ENCODE data around the gene UBTD2. TPM values are rescaled to one million over a fixed set of nuclear protein-coding genes. Genes with fewer than 3 reads are reported as not detected.

Gene UBTD2
- total and polyA plus RNA-seq, 8 donors: 16.2 to 114 (median 93.2) TPM

DNA sequence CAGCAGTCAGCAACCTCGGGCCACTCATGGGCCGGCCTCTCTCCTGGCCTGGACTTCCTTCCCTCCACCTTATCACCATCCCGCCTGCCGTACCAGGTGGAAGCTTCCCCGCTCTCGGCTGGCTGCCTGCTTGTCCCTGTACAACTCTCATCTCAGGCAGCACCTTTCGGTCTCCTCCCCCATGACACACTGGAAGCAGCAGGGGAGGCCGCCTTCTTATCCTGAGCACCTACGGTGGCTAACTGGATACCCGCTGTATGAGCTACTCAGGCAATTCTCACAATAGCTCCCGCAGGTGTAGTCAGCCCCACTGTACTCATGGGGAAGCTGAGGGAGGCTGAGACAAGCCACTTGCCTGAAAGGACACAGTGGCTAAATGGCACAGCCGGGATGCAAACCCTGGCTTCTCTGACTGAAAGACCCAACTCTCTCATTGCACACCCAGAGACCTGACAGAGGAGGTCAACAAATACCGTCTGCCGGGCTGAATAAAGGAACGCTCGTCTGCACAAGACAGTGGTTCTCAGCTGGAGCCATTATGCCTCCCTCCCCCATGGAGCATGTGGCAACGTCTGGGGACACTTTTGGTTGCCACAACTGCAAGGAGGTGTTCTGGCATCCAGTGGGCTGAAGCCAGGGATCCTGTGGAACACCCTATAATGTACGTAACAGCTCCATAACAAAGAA lies 105.1 kb downstream of the UBTD2 start:
- H3K4me3 ChIP-seq: peak overlapping the region in 1 of 2 donors; percentile 19
- TF ChIP-seq, protein P1, sequence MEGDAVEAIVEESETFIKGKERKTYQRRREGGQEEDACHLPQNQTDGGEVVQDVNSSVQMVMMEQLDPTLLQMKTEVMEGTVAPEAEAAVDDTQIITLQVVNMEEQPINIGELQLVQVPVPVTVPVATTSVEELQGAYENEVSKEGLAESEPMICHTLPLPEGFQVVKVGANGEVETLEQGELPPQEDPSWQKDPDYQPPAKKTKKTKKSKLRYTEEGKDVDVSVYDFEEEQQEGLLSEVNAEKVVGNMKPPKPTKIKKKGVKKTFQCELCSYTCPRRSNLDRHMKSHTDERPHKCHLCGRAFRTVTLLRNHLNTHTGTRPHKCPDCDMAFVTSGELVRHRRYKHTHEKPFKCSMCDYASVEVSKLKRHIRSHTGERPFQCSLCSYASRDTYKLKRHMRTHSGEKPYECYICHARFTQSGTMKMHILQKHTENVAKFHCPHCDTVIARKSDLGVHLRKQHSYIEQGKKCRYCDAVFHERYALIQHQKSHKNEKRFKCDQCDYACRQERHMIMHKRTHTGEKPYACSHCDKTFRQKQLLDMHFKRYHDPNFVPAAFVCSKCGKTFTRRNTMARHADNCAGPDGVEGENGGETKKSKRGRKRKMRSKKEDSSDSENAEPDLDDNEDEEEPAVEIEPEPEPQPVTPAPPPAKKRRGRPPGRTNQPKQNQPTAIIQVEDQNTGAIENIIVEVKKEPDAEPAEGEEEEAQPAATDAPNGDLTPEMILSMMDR (IDR thresholded peaks at IDR 0.05): no peak
- H3K4me1 ChIP-seq: peaks cover 8 to 100% of the 10 kb centered on the region in 2 donors
- intact Hi-C loops (cut with DNase I): no loop called here
- ATAC-seq (no peak), DNase-seq (no peak)
- peaks cover 0 to 7% of the 10 kb centered on the region in 2 donors for H3K36me3 ChIP-seq
- H3K27me3 ChIP-seq: no peaks in the 10 kb centered on the region
- H3K27ac ChIP-seq: peak overlapping the region; percentile 50 to 94
- H3K9me3 ChIP-seq: no peaks in the 10 kb centered on the region

GRCh38 chr5:172177176-172177575 lies 106.4 kb downstream of the UBTD2 start:
- Histone ChIP-seq H3K27ac (peak overlapping the region in 1 of 2 donors; percentile 94), H3K27me3 (no peaks in the 10 kb centered on the region), H3K4me3 (no peak overlapping the region), H3K36me3 (peaks cover 0 to 1% of the 10 kb centered on the region in 2 donors), H3K4me1 (peaks cover 8 to 100% of the 10 kb centered on the region in 2 donors), H3K9me3 (no peaks in the 10 kb centered on the region)
- TF ChIP-seq, protein P1 (IDR thresholded peaks at IDR 0.05): no peak
- DNase-seq (no peak), ATAC-seq (no peak)
- intact Hi-C loops (cut with DNase I): no loop called here

- no peaks in the 10 kb centered on the region for H3K9me3 ChIP-seq
- intact Hi-C loops (cut with DNase I): no loop called here
- DNase-seq: peak in 2 of 4 donors; percentile 83 to 93
- peak overlapping the region in 1 of 2 donors; percentile 37 for H3K4me3 ChIP-seq
- peak; percentile 72 for ATAC-seq
- H3K36me3 ChIP-seq: no peaks in the 10 kb centered on the region
- no peaks in the 10 kb centered on the region for H3K27me3 ChIP-seq
- H3K4me1 ChIP-seq: peaks cover 8 to 100% of the 10 kb centered on the region in 2 donors
- H3K27ac ChIP-seq: peak overlapping the region in 1 of 2 donors; percentile 94
- TF ChIP-seq, protein P1 (IDR thresholded peaks at IDR 0.05): no peak
Observed at GRCh38 chr5:172175263-172175719, 108.3 kb downstream of the UBTD2 start.

- DNase-seq (peak in 2 of 4 donors; percentile 65 to 87), ATAC-seq (peak; percentile 23)
- H3K27me3 ChIP-seq: no peaks in the 10 kb centered on the region
- H3K4me3 ChIP-seq: peak overlapping the region in 1 of 2 donors; percentile 37
- peaks cover 0 to 100% of the 10 kb centered on the region in 2 donors for H3K4me1 ChIP-seq
- TF ChIP-seq, protein P1 (IDR thresholded peaks at IDR 0.05): no peak
- H3K27ac ChIP-seq: peak overlapping the region in 1 of 2 donors; percentile 94
- intact Hi-C loops (cut with DNase I): no loop called here
- H3K9me3 ChIP-seq: no peaks in the 10 kb centered on the region
- H3K36me3 ChIP-seq: no peaks in the 10 kb centered on the region
Observed at GRCh38 chr5:172173564-172174153, 109.9 kb downstream of the UBTD2 start.

DNA sequence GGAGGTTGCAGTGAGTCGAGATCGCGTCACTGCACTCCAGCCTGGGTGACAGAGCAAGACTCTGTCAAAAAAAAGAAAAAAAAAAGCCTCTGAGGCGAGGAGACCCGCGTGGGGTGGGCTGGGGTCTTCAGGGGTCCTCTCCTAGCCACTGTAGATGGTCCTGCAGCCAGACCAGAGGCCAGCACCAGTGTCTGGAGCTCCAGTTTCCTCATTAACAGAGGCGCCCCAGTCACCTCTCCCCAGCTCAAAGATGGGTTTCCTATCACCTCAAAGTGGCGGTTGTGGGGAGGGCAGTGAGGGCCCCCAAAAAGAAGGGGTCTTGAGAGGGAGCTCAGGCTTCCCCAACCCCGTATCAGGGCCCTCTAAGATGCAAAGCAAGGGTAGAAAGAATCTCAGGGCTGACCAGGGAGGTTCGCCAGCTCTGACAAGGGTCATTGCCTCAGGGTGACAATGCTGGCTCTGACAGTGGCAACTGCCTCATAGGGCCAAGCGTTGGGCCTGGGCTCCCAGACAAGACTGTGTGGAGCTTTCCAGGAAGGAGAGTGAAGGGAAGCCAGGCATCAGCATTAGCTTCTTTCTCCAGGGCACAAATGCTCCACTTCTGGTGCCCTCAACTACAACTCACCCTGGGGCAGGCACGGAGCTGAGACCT lies 110.5 kb downstream of the UBTD2 start:
- intact Hi-C loops (cut with DNase I): no loop called here
- Histone ChIP-seq H3K27ac (peak overlapping the region in 1 of 2 donors; percentile 94), H3K9me3 (no peaks in the 10 kb centered on the region), H3K4me1 (peaks cover 3 to 100% of the 10 kb centered on the region in 2 donors), H3K27me3 (no peaks in the 10 kb centered on the region), H3K4me3 (no peak overlapping the region), H3K36me3 (no peaks in the 10 kb centered on the region)
- no peak for DNase-seq
- no peak for ATAC-seq
- TF ChIP-seq, protein P1 (IDR thresholded peaks at IDR 0.05): no peak

All from left lung (tissue), 10 donors.